Lower leg skin (tissue), 3 donors: Measurements from ENCODE around the gene SPTLC2.
"Not testable (repeated sequence)": the region's sequence is repeated elsewhere in the genome, so short reads cannot be mapped to it uniquely, and the experiment has no call there.

Experiments
- CTCF ChIP-seq, 3 donors: fragments of 450-650 bp; IDR thresholded peaks; one replicate each; pipeline ENCODE4 v1.5.1; 2016; ENCODE audit warnings: antibody characterized with exemption in 3 of 3, mild to moderate bottlenecking in 3 of 3, moderate library complexity in 2 of 3
- POLR2A ChIP-seq, 2 donors: fragments of 450-650 bp; IDR thresholded peaks; one replicate each; pipeline ENCODE4 v1.6.1; 2016 to 2017; ENCODE audit warnings: antibody characterized with exemption in 2 of 2, mild to moderate bottlenecking in 1 of 2, moderate library complexity in 1 of 2

- TF ChIP-seq CTCF, POLR2A (IDR thresholded peaks at IDR 0.05): not testable (repeated sequence)
Measured at GRCh38 chr14:77635869-77636268, 19.4 kb upstream of the SPTLC2 start.
